ENCODE data around the gene XPO6. TPM values are rescaled to one million over a fixed set of nuclear protein-coding genes. Genes with fewer than 3 reads are reported as not detected.

The XPO6 gene
- total RNA-seq, 1 donor from 2014 or later, result 59.4 TPM

DNA sequence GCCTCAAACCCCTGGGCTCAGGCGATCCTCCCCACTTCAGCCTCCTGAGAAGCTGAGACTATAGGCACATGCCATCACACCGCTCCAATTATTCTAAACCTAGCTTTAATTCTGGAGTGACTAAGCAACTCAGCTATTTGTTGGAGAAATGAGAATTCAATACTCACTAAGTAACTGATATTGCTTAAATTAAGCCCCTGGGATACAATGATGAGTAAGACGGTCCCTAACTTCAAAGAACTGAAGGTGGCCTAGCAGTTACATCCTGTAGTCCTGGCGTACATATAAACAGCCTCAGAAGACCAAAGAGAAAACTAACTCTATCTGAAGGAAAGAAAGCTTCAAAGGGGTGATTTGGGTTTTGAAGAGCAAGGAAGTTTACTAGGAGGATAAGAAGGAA lies 25.0 kb downstream of the XPO6 start:
- DNase-seq (ENCODE audit: low read depth in 2 of 2), result no peak

DNA sequence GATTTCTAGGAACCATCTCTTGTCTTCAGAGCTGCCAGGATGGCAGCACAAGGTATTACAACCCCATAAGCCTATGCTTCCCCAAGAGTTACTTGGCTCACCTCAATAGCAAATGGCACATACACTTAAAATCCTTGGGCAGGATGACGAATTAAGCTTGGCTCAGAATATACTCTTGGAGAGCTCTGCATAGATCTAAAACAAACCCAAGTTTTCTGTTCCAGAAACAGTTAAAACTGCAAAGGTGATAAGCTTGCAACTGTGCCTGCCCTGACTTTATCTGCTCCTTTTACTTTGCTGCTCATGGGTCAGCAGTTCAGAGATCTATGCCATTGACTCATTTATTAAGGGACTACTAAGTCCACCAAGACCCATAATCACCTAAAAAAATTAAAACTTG lies 26.1 kb downstream of the XPO6 start:
- no peak for DNase-seq (ENCODE audit: low read depth in 2 of 2)

DNA sequence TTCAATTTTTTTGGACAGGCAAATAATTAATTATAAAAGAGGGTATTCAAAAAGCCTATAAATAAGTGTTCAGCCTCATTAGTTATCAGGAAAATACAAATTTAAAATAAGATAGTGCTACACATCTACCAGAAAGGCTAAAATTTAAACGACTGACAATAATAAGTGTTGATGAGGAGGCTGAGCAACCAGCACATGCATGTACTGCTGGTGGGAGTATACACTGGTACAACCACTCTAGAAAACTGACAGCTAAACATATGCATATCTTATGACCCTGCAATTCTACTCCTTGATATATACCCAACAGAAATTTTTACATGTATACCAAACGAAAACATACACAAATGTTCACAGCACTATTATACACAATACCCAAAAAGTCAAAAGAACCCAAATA lies 27.1 kb downstream of the XPO6 start:
- no peak for DNase-seq (ENCODE audit: low read depth in 2 of 2)

DNA sequence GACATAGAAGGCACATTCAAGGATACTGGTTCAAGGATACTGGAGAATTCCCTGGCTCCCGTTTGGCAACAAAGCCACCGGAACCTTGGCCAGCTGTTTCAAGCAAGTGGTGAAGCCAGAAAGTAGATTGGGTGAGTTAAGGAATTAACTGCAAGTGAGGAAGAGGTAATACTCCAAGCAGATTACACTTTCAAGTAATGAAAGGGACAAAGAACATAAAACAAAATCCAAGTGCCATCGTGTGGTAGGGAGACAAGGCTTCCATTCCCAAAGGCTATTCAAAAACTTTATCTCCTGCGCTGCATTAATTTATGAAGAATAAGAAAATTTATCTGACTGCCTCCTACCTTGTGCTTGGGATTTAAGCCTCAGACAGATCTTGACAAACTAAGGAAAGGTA lies 27.8 kb downstream of the XPO6 start:
- no peak for DNase-seq (ENCODE audit: low read depth in 2 of 2)

DNA sequence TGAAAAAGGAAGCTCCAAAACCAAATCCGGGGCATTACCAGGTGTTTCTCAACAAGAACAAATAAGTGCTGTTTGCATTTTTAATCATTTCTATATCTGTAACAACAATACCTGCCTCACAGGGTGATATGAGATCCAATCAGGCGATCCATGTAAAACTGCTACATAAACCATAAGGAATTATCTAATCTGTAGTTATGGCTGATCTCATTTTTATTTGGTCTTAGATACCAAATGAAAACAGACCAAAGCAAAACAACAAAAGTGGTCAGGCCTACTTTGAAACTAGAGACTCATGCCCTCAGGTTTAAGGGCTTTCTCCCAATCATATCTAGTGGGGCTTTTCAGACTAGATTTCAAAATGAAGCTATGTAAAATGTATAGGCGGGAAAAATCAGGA lies 28.3 kb downstream of the XPO6 start:
- no peak for DNase-seq (ENCODE audit: low read depth in 2 of 2)

DNA sequence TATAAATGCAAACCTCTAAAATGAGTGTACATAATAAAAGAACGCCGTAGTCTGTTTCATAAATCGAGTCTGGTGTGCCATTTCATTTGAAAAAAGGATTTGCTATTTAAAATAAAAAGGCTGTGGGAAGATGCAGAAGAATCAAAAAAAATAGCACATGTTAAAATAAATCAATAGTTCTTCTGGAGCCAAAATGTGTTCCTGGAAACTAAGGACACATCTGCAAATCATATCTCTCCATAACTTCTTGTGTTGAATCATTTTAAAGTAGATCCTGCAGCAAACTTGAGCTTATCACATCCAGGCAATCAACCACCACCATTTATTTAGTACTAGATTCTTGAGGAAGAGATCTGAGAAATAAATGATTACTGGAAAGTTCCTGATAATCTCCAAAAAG lies 29.0 kb downstream of the XPO6 start:
- no peak for DNase-seq (ENCODE audit: low read depth in 2 of 2)

DNA sequence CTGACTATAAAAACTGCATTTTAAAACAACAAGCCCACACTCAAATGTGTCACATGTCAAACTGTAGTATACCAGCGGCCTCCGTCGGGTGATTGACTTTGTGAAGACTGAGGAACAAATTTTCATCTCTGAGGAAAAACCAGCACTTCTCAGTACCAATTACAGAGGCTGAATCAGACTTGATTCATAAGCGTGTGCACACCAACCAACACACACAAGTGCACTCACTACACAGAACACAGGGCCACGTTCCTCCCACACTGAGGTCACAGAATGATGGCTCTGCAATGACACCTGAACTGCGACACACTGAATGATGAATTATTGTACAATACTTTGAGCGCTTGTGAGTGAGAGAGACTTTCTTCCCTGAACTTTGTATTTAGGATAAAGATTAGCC lies 29.6 kb downstream of the XPO6 start:
- DNase-seq (ENCODE audit: low read depth in 2 of 2), result no peak

DNA sequence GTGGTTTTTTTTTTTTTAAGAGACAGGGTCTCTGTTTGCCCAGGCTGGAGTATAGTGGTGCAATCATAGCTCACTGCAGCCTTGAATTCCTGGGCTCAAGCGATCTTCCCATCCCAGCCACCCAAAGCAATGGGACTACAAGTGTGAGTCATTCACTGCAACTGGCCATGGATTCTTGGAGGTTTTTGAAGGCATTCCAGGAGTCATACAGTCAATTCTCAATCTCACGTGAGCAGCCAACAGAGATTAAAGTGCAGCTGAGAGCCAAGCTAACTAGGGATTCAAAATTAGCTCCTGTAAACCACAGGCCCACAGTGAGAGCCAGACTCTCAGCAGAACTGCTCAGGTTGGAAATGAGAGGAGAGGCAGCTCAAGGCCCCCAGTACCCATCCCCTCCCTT lies 30.2 kb downstream of the XPO6 start:
- DNase-seq (ENCODE audit: low read depth in 2 of 2), result peak in 1 of 2 donors; percentile 82

DNA sequence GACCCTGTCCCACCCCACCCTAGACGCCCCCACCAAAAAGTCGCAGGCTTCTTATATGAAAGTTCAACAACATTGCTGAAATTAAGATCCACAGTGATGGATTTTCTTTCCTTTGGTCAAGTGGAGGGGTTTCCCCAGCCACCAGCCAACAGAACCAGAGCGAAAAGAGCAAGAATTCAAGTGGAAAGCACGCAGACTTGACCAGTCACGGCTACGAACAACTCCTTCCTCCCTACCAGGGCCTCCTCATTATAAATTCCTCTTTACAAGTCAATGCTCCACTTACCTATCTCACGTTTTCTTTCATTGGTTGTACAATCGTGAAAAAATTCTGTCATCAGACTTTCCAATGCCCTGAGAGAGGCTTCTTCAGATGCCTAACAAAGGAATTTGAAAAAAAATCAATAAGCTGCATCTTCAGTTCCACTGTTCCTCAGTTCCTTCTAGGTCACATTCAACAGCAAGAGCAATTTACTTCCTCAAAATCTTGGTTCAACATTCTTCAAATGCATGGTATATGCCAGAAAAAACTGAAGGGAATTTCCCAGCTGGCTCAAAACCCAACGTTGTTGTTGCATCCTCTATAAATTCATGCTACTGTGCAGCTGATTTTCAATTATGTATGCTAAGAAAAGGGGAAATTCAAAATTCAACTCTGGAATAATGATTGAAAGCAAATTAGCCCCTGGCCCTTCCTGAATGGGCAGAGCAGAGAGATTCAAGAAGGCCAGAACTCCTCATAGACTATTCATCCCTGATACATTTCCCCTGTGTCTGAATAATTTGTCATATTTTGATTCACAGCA lies 30.9 kb downstream of the XPO6 start:
- DNase-seq (ENCODE audit: low read depth in 2 of 2), result peak in 1 of 2 donors; percentile 52

DNA sequence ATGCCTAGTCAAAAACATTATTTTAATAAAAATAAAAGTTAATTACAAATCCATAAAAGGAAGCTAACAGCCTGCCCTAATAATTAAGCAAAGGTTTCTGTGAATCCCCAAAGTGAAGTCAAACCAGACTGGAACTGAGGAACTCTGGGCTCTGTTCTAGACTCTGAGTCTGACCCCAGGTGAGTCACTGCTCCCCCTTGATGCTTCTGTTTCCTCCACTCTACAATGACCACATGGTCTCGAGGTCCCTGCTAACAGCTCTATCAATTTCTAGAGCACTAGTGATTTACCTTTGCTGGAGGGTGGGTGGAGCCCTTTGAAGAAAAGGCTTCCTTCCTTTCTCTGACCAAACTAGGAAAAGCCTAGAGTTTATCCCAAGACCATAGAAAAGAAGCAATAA lies 32.4 kb downstream of the XPO6 start:
- peak in 1 of 2 donors; percentile 35 for DNase-seq (ENCODE audit: low read depth in 2 of 2)

DNA sequence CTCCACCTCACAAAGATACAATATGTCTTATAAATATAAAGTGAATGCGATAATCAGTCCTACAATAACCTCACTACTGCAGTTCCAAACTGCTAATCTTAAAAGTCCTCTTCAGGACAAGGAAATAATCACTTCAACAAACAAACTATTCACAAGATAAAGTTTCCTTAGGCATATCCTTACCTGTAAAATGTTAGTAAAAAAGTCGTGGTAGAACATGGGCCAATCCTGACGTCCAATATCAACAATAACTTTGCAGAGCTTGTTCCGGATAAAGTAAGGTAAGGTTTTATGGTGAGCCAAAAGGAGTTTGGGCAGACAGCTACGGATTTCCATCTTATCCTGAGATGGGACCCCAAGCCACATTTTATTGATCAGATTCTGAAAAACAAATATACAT lies 36.0 kb downstream of the XPO6 start:
- no peak for DNase-seq (ENCODE audit: low read depth in 2 of 2)

DNA sequence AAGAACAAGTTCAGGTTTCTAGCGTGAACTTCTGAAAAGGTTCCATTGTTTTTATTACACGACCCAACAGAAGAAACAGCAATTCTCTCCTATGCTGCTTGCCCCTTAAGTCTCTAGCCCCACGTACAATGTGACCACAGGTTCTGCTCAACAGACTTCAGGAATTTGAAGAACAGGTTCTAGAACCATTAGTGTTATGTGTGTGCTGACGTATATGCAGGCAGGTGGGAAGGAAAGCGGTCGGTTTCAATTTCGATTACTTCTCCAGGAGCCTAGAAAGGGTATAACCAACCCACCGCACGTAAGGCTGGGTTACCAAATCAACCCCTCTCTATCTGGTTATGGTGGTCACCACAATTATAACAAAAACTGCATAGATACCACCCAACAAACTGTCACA lies 39.4 kb downstream of the XPO6 start:
- DNase-seq (ENCODE audit: low read depth in 2 of 2), result no peak

DNA sequence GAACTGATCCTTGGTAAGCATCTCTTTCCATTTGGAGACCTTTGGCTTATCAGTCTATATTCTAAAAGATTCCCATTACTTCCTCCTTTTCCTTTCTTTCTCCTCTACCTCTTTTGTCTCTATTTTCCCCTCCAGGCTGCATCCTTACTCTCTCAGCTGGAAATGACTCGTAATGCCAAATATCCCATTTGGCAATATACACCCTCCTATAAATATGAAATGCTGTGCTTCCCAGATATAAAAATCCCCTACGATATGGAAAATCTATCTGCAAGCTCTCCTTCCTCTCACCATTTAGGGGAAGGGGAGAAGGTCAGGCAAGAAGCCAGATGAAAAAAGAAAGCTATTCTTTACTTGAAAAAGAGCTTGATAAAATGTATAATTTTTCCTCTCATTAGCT lies 39.9 kb downstream of the XPO6 start:
- DNase-seq (ENCODE audit: low read depth in 2 of 2), result no peak

DNA sequence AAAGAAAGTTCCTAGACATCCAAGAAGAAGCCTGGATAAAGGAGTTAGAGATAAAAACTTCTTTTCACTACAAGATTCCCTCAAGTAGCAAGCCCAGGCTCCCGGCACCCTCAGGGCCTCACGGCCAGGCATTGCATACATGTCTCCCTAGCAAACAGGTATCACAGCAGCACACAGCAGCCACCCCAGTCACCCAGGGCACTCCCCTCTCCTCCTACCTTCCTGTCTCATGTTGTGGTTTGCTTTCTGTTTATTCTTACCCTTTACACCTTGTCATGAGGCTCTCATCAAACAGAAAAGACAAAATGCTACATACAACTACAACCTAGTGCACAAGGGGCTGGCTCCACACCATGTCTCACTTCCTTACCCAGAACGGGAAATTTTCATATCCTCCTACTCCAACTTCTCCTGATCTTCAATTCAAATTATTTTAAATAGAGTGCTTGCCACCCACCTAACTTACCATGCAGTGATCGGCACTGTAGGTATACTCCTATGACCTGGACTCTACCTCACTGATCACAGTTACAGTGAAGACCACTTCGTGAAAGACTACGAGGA lies 42.7 kb downstream of the XPO6 start:
- DNase-seq (ENCODE audit: low read depth in 2 of 2), result no peak

DNA sequence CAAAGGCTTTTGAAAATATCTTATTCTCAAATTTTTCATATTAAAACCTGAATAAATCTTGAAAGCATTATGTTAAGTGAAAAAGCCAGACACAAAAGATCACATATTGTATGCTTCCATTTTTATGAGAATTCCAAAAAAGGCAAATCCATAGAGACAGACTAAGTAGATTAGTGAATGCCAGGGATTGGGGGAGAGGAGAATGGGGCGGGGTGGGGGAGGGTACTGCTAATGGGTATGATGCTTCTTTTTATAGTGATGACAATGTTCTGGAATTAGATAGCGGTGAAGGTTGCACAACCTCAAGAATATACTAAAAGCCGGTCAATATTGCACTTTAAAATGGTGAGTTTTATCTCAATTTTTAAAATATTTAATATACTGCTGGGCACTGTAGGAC lies 44.0 kb downstream of the XPO6 start:
- no peak for DNase-seq (ENCODE audit: low read depth in 2 of 2)

DNA sequence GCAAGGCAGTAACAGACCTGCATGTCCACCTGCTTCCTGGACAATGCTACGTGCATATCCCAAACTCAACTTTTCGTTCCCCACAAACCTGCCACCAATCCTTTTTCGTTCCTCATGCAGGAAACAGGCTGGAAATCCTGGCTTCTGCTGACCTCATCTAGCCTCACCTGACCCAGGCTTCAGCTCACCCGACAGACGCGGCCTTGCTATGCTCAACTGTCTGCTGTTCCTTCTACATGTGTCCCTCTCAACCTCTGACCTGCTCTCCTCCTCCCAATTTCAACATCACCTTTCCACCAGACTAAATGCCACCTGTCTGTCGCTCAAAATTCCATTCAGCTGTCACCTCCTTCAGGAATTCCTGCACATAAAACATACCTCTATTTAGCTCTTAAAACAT lies 44.5 kb downstream of the XPO6 start:
- DNase-seq (ENCODE audit: low read depth in 2 of 2), result no peak

DNA sequence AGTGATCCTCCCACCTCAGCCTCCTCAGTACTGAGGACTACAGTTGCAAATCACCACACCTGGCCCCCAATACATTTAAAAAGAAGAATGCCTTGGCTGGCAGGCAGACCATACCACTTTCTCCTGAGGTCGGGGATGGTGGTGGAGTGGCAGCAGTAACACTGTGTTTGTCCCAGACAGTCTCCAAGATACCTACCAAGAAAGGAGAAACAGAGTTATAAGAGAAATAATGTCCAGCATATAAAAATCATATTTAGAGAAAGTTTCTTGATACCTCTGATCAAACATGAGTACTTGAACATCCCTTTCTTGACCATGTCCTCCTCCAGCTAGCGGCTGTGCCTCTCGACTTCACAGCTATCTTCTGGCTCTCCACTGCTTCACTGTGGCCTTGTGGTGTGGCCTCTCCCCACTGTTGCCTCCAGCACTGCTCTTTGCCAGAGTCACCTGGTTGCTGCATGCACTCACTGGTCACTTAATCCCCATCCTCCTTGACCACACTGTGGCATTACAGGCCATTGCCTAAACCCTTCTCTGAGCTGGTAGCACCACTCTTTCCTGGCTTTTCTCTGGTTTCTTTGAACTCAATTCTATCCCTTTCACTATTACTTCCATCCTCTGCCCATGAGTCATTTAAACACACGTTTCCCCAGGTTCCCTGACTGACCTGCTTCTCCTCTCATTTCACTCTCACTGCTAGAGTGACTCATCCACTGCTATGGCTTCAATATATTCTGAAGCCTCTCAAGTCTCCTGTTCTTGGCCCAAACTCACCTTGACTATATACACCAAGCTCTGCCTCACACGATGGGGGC lies 45.2 kb downstream of the XPO6 start:
- DNase-seq (ENCODE audit: low read depth in 2 of 2), result peak in 1 of 2 donors; percentile 61

DNA sequence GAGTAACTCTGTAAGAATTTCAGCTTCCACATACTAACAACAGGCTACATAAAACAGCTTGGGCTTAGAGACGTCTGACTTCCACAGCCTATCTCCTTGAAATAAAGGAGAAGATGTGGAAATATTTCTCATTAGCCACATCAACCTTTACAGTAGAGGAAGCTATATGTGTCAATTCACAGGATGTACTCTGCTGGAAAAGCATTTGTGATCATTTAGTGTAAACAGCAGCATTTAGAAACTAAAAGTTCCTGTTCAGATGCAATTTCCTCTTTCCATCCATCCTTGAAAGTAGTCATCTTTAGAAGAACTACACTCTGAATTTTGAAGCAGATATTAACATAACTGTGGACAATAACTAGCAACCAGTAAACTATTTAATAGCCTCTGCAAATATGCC lies 46.2 kb downstream of the XPO6 start:
- no peak for DNase-seq (ENCODE audit: low read depth in 2 of 2)

DNA sequence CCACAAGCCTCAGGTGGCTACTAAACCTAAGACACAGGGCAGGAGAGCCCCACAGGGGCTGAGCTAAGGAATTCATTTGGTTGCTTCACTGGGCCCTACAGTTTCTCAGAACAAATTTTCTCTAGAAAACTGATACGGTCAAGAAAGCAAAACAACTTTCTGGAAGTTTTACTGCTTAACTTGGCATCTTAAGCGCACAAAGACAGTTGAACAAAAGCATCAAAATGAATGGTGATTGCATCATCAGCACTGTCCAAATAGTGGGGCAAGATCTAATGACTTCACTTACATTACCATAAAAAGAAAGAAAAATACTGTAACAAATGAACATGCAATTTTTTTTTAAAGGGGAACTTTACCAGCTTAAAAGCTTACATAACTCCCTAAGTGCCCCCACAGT lies 47.6 kb downstream of the XPO6 start:
- no peak for DNase-seq (ENCODE audit: low read depth in 2 of 2)

DNA sequence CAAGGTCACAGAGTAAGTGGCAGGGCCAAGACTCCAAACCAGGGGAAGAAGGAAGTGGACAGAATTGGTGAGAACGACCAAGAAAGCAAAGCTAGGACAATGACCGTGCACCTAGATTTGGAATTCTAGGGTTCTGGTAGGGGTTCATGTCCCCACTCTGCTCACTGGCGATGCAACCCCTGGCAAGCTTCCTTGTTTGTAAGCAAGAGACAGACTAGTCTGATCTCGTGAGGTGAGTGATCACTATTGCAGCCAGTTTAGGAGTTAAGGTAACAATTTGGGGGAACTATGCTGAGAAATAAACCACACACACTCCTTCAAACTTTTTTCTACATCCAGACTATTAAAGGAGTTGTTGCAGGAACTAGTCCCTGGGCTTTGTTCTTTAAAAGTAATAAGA lies 48.1 kb downstream of the XPO6 start:
- no peak for DNase-seq (ENCODE audit: low read depth in 2 of 2)

DNA sequence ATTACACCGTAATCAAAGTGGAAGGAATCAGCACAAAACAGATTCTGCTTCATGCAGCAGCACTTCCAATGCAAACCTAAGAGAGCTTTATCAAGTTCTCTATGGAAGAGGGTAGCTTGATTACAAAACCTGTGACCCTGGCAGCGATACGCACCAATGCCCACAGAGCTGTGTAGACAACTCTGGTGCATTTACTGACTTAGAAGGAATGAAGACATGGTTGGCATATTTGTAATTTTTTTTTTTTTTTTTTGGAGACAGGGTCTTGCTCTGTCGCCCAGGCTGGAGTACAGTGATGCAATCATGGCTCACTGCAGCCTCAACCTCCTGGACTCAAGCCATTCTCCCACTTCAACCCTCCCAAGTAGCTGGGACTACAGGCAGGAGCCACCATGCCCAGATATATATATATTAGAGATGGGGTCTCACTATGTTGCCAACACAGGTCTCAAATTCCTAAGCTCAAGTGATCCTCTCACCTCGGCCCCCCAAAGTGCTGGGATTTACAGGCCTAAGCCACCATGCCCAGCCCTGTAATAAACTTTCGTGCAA lies 49.4 kb downstream of the XPO6 start:
- DNase-seq (ENCODE audit: low read depth in 2 of 2), result no peak

DNA sequence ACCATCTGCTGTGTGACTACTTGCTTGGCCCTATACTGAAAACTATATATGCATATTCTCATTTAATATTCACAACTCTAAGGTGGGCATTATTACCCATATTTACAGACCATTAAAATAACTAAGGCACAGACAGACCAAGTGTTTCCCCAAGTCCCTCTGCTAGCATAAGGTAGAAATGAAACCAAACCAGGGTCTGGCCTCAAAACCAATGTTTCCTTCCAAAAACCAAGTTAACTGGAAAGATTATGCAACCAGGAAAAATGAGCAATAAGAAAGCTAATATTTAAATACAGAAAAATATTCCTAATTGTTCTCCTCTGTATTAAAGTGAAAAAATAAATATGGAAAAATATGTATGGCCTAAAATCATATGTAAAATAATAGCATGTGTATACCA lies 50.1 kb downstream of the XPO6 start:
- DNase-seq (ENCODE audit: low read depth in 2 of 2), result no peak

Measured in dermis microvascular lymphatic vessel endothelial cell (primary cell).